ENCODE results near the gene SIX4. TPM values are rescaled to one million over a fixed set of nuclear protein-coding genes. Genes with fewer than 3 reads are reported as not detected.
A peak's percentile ranks its signal among the peaks of the same experiment; 100 is the strongest.

The SIX4 gene
- total and polyA plus RNA-seq, 2 experiments from 2014 or later, result 6.2 to 46.9 TPM

DNA sequence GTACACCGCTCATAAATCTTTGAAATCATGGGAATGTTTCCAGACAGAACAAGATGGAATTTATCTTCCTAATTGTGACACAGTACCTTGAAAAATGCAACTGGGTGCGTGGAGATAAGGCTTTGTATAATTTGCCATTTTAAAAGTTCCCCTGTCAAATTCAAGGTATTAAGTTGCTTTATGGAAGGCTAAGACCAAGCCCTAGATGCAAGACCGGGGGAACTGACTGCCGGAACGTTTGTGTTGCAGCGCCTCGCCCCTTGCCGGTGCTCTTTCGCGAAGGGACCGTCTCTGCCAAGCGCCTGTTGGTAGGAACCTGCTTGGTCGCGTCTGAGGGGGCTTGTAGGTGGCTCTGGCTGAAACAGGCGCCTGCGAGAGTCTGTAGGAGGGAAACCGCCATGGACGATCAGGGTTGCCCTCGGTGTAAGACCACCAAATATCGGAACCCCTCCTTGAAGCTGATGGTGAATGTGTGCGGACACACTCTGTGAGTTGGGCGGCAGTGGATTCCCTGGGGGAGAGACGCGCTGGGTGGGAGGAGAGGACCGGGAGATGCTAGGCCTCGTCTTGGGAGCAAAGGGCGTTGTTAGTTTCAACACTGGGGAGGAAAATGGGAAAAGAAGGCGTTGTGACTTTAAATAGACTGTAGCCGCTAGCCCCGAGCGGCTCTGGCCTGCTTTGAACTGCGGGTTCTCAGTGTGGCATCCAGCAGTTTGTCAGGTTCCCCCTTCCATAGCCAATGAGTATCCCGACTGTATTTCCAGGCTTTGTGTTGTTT is 10.5 kb upstream of the SIX4 start, which contains the start of gene MNAT1:
Gene MNAT1, plus strand, starts transcription at position 297 of the 778 bp plus-strand sequence. Its CDS starts 102 bp downstream, at position 399.
- Histone ChIP-seq H3K36me3 (ENCODE audit: insufficient read depth) (no peaks in the 10 kb centered on the region), H3K27ac (ENCODE audit: low read depth) (peak within 1 kb of the TSS; percentile 56; the same call in 1 of the 2 replicates)

More for the DNA sequence above, 10.5 kb upstream of the SIX4 start, which contains the start of gene MNAT1:
- H3K4me3 Mint-ChIP-seq, result peak within 1 kb of the TSS; percentile 99
- H3K36me3 Mint-ChIP-seq (ENCODE audit: low read depth), result no peaks in the 10 kb centered on the region
- H3K27ac Mint-ChIP-seq, result peak within 1 kb of the TSS; percentile 99
- Histone ChIP-seq H3K9me2 (ENCODE audit: insufficient read depth) (no peaks in the 10 kb centered on the region), H3K4me3 (peak within 1 kb of the TSS; percentile 80), H3K4me2 (peak within 1 kb of the TSS; percentile 86), H3K79me2 (replicated peaks; ENCODE audit: insufficient read depth) (peaks cover 49% of the 10 kb centered on the region), H3F3A (replicated peaks; ENCODE audit: low read depth) (no peaks in the 10 kb centered on the region), H3K27me3 (ENCODE audit: insufficient read depth) (no peaks in the 10 kb centered on the region), H4K20me1 (replicated peaks; ENCODE audit: insufficient read depth) (peaks cover 3% of the 10 kb centered on the region; the same call in 1 of the 2 replicates), H2AFZ (peak within 1 kb of the TSS; percentile 88; the same call in 1 of the 2 replicates), H3K4me1 (ENCODE audit: insufficient read depth) (peaks cover 9% of the 10 kb centered on the region)
- peaks cover 4% of the 10 kb centered on the region; the same call in 2 of the 3 replicates for H3K9me3 Mint-ChIP-seq
- H3K4me1 Mint-ChIP-seq, result peaks cover 8% of the 10 kb centered on the region
- DNase-seq (ENCODE audit: low spot score) (peak; percentile 91), ATAC-seq (peak; percentile 98)
- no peak for TF ChIP-seq JUNB (IDR thresholded peaks at IDR 0.05; ENCODE audit: unreplicated experiment)
- TF ChIP-seq EZH2phosphoT487 (IDR thresholded peaks at IDR 0.05; ENCODE audit: unreplicated experiment), result no peak
- peak; percentile 92 for TF ChIP-seq POLR2AphosphoS5 (IDR thresholded peaks at IDR 0.05; ENCODE audit: low read depth)
- TF ChIP-seq ZNF114 (CRISPR knock-in tag; IDR thresholded peaks at IDR 0.05), result no peak
- TF ChIP-seq, protein P1, sequence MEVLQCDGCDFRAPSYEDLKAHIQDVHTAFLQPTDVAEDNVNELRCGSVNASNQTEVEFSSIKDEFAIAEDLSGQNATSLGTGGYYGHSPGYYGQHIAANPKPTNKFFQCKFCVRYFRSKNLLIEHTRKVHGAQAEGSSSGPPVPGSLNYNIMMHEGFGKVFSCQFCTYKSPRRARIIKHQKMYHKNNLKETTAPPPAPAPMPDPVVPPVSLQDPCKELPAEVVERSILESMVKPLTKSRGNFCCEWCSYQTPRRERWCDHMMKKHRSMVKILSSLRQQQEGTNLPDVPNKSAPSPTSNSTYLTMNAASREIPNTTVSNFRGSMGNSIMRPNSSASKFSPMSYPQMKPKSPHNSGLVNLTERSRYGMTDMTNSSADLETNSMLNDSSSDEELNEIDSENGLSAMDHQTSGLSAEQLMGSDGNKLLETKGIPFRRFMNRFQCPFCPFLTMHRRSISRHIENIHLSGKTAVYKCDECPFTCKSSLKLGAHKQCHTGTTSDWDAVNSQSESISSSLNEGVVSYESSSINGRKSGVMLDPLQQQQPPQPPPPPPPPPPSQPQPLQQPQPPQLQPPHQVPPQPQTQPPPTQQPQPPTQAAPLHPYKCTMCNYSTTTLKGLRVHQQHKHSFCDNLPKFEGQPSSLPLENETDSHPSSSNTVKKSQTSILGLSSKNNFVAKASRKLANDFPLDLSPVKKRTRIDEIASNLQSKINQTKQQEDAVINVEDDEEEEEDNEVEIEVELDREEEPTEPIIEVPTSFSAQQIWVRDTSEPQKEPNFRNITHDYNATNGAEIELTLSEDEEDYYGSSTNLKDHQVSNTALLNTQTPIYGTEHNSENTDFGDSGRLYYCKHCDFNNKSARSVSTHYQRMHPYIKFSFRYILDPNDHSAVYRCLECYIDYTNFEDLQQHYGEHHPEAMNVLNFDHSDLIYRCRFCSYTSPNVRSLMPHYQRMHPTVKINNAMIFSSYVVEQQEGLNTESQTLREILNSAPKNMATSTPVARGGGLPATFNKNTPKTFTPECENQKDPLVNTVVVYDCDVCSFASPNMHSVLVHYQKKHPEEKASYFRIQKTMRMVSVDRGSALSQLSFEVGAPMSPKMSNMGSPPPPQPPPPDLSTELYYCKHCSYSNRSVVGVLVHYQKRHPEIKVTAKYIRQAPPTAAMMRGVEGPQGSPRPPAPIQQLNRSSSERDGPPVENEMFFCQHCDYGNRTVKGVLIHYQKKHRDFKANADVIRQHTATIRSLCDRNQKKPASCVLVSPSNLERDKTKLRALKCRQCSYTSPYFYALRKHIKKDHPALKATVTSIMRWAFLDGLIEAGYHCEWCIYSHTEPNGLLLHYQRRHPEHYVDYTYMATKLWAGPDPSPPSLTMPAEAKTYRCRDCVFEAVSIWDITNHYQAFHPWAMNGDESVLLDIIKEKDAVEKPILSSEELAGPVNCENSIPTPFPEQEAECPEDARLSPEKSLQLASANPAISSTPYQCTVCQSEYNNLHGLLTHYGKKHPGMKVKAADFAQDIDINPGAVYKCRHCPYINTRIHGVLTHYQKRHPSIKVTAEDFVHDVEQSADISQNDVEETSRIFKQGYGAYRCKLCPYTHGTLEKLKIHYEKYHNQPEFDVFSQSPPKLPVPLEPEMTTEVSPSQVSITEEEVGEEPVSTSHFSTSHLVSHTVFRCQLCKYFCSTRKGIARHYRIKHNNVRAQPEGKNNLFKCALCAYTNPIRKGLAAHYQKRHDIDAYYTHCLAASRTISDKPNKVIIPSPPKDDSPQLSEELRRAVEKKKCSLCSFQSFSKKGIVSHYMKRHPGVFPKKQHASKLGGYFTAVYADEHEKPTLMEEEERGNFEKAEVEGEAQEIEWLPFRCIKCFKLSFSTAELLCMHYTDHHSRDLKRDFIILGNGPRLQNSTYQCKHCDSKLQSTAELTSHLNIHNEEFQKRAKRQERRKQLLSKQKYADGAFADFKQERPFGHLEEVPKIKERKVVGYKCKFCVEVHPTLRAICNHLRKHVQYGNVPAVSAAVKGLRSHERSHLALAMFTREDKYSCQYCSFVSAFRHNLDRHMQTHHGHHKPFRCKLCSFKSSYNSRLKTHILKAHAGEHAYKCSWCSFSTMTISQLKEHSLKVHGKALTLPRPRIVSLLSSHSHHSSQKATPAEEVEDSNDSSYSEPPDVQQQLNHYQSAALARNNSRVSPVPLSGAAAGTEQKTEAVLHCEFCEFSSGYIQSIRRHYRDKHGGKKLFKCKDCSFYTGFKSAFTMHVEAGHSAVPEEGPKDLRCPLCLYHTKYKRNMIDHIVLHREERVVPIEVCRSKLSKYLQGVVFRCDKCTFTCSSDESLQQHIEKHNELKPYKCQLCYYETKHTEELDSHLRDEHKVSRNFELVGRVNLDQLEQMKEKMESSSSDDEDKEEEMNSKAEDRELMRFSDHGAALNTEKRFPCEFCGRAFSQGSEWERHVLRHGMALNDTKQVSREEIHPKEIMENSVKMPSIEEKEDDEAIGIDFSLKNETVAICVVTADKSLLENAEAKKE (CRISPR knock-in tag; IDR thresholded peaks at IDR 0.05), result no peak
- TF ChIP-seq STAT1 (IDR thresholded peaks at IDR 0.05; ENCODE audit: unreplicated experiment), result no peak
- TF ChIP-seq CREB1 (CRISPR knock-in tag; IDR thresholded peaks at IDR 0.05; ENCODE audit: low read depth), result peak; percentile 58
- no peak for TF ChIP-seq ETS1 (IDR thresholded peaks at IDR 0.05)
- TF ChIP-seq, protein P2, sequence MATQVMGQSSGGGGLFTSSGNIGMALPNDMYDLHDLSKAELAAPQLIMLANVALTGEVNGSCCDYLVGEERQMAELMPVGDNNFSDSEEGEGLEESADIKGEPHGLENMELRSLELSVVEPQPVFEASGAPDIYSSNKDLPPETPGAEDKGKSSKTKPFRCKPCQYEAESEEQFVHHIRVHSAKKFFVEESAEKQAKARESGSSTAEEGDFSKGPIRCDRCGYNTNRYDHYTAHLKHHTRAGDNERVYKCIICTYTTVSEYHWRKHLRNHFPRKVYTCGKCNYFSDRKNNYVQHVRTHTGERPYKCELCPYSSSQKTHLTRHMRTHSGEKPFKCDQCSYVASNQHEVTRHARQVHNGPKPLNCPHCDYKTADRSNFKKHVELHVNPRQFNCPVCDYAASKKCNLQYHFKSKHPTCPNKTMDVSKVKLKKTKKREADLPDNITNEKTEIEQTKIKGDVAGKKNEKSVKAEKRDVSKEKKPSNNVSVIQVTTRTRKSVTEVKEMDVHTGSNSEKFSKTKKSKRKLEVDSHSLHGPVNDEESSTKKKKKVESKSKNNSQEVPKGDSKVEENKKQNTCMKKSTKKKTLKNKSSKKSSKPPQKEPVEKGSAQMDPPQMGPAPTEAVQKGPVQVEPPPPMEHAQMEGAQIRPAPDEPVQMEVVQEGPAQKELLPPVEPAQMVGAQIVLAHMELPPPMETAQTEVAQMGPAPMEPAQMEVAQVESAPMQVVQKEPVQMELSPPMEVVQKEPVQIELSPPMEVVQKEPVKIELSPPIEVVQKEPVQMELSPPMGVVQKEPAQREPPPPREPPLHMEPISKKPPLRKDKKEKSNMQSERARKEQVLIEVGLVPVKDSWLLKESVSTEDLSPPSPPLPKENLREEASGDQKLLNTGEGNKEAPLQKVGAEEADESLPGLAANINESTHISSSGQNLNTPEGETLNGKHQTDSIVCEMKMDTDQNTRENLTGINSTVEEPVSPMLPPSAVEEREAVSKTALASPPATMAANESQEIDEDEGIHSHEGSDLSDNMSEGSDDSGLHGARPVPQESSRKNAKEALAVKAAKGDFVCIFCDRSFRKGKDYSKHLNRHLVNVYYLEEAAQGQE (IDR thresholded peaks at IDR 0.05; ENCODE audit: unreplicated experiment), result peak; percentile 16
- TF ChIP-seq CTCF (conservative IDR thresholded peaks at IDR 0.05; ENCODE audit: low read depth in 2 of 2), result no peak
- H3K27me3 Mint-ChIP-seq (ENCODE audit: insufficient read depth, low read depth, poor library complexity), result peaks cover 5% of the 10 kb centered on the region
